Fibroblast of mammary gland (primary cell): ENCODE data around the gene RNF144B.

Experiments used
- DNase-seq: peaks from one replicate; pipeline ENCODE4 v3.0.0-alpha.2; 2010; ENCODE audit warnings: low read depth
- H3K4me3 ChIP-seq: 2 replicates; pipeline ENCODE4 v1.5.1; 2011; ENCODE audit warnings: low read depth, mild to moderate bottlenecking, low read length, moderate library complexity; ENCODE audit not compliant: control insufficient read depth
- CTCF ChIP-seq: conservative IDR thresholded peaks from 2 replicates; pipeline ENCODE4 v1.5.1; 2011; ENCODE audit warnings: low read depth, low read length, inconsistent platforms; ENCODE audit not compliant: control insufficient read depth, insufficient read depth

RNF144B gene

GRCh38 chr6:18386298-18386976, 713 bp upstream of the RNF144B start:
- H3K4me3 ChIP-seq: no peak overlapping the region
- no peak for DNase-seq
- no peak for TF ChIP-seq CTCF

DNA sequence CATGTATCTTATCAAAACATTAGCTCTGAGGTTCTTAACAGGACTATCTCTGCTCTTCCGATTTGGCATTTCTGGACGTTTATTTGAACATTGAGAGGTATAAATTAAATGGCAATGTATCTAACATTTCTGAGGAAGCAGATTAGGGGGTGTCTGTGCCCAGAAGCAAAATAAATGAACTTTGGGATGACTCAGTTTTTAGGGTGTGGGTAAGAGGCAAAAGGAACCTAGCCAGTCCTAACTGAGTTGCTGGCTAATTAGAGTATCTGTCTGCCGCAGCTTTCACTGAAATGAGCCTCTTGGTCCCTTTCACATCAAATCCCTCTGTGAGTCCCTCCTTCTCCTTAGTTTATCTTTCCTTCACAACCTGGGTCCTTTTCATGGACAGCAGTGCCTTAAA, 1.1 kb downstream of the RNF144B start:
- no peak overlapping the region for H3K4me3 ChIP-seq
- TF ChIP-seq CTCF: no peak
- no peak for DNase-seq

- DNase-seq: peak; percentile 58
- TF ChIP-seq CTCF: no peak
- H3K4me3 ChIP-seq: no peak overlapping the region
These were observed 1.8 kb downstream of the RNF144B start for GRCh38 chr6:18388942-18389341.

DNA sequence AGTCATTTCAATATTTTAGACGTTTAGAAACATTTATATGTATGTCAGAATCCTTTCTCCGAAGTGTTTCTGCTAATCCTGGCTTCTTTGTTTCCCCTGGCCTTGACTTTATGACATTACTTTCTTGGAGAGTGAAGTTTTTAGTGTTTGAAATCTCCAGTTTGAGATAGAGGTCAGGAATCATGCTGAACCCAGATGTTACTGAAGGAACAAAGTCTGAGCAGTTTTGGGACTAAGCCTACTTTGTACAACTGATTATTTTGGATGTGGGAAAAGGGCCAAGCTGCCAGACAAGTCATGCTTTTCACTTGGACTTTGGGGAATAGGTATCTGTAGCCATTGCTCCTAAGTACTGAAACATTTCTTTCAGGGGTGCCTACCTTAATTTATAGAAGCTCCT, 2.3 kb downstream of the RNF144B start:
- TF ChIP-seq CTCF: no peak
- DNase-seq: peak; percentile 62
- H3K4me3 ChIP-seq: no peak overlapping the region

DNA sequence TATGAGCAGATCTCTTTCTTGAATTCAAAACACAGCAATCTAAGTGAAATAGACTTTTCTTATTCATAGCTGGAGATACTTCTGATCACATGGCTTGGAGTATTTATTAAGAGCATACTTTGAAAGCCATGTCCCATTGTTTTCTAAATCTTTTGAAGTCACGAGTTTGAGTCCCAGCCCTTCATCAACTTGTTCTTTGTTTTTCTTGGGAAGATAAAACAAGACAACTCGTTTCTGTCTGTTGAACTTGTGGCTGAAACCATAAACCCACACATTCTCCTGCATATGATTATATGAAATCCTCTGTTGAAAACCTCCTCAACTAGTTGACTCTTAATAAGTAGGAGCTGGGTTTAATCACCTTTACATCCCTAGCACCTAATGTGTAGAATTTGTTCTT, 3.3 kb downstream of the RNF144B start:
- no peak overlapping the region for H3K4me3 ChIP-seq
- TF ChIP-seq CTCF: no peak
- DNase-seq: no peak

DNA sequence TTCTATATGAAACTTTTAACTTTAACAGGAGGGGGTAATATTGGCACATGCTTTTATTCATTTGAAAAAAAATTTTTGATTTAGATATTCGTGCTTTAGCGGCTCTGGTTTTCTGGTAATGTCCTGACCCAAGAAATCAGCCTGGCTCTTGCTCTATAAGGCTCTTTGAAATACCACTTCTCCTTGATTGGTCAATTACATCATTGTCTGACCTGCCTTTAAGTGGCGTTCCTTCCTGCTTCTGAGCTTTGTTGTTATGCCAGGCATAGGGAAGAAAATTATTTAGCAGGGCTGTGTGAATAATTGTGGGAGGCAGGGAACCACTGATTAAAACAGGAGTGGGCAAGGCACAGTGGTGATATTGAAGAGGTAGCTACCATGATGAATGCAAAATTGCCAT, 3.9 kb downstream of the RNF144B start:
- no peak overlapping the region for H3K4me3 ChIP-seq
- no peak for TF ChIP-seq CTCF
- DNase-seq: no peak

- no peak overlapping the region for H3K4me3 ChIP-seq
- TF ChIP-seq CTCF: no peak
- no peak for DNase-seq
These were observed 5.3 kb downstream of the RNF144B start for GRCh38 chr6:18392346-18392877.
